ENCODE data around the gene MTTP.

GRCh38 chr4:99540277-99540939, 34.2 kb upstream of the MTTP start:
- TF ChIP-seq POLR2A (IDR thresholded peaks at IDR 0.05) (no peak), POLR2AphosphoS5 (IDR thresholded peaks at IDR 0.05; ENCODE audit: insufficient read depth in 1 of 2, low read depth in 1 of 2) (no peak)
